GM12878 (cell line): ENCODE data around the gene ETHE1. TPM values are rescaled to one million over a fixed set of nuclear protein-coding genes. Genes with fewer than 3 reads are reported as not detected.

Experiments used
- FOS ChIP-seq: IDR thresholded peaks from 3 replicates; pipeline ENCODE4 v1.6.1; 2011; ENCODE audit warnings: borderline replicate concordance; ENCODE audit not compliant: insufficient read length; ENCODE audit errors: extremely low read depth
- LARP7 ChIP-seq: fragments of 450-650 bp; IDR thresholded peaks from 2 replicates; pipeline ENCODE4 v1.6.1; 2017; ENCODE audit warnings: mild to moderate bottlenecking
- NR2F1 ChIP-seq: fragments of 450-650 bp; conservative IDR thresholded peaks from 2 replicates; pipeline ENCODE4 v1.6.1; 2017; ENCODE audit warnings: mild to moderate bottlenecking
- RBBP5 ChIP-seq: fragments of 200-600 bp; sonication (generic); conservative IDR thresholded peaks from 2 replicates; pipeline ENCODE4 v1.6.1; 2016
- SIX5 ChIP-seq: IDR thresholded peaks from 2 replicates; pipeline ENCODE4 v1.6.1; 2011; ENCODE audit warnings: mild to moderate bottlenecking, low read depth, low read length, moderate library complexity; ENCODE audit not compliant: severe bottlenecking
- SMC3 ChIP-seq: IDR thresholded peaks from 2 replicates; pipeline ENCODE4 v1.6.1; 2011; ENCODE audit warnings: low read length, improper control_type of control experiment, borderline replicate concordance
- polyA plus RNA-seq, 11 experiments: library from polyadenylated mRNA; depleted of rRNA in 4 of 11; unstranded in 6 of 11; stranded (reverse) in 5 of 11; fragments of >200 nt; fragmentation: Nextera tagmentation in 4 of 11; fragmentation: Illumina TruSeq in 1 of 11; extraction: Ambion mirVana in 4 of 11; extraction: Trizol in 1 of 11; gene quantifications; 1 replicate in 1 of 11; 2 replicates in 10 of 11; pipeline versions ENCODE4 v1.2.1 to v1.2.3, GENCODE V29; 2011 to 2016; ENCODE audit warnings: inconsistent platforms in 2 of 11, missing spikeins in 2 of 11, low read depth in 1 of 11
- total RNA-seq, 4 experiments: library from RNA; depleted of rRNA in 3 of 4; stranded (reverse); fragments of >200 nt in 3 of 4; fragmentation: Illumina TruSeq in 1 of 4; extraction: Trizol in 1 of 4; gene quantifications; 2 replicates each; pipeline versions ENCODE4 v1.2.1 to v1.2.3, GENCODE V29; 2013 to 2021
- TF ChIP-seq, protein P1 (sequence below): fragments of 450-650 bp; IDR thresholded peaks from 2 replicates; pipeline ENCODE4 v1.6.1; 2017; ENCODE audit warnings: mild to moderate bottlenecking, moderate library complexity
- TF ChIP-seq, protein P2 (sequence below): IDR thresholded peaks from 2 replicates; pipeline ENCODE4 v1.6.1; 2012; ENCODE audit warnings: low read length, inconsistent platforms
- TF ChIP-seq, protein P3 (sequence below): fragments of 450-650 bp; IDR thresholded peaks from 2 replicates; pipeline ENCODE4 v1.6.1; 2017; ENCODE audit warnings: mild to moderate bottlenecking, moderate library complexity
- TF ChIP-seq, protein P4 (sequence below): fragments of 450-650 bp; IDR thresholded peaks from 2 replicates; pipeline ENCODE4 v1.6.1; 2014; ENCODE audit warnings: mild to moderate bottlenecking
- TF ChIP-seq, protein P5 (sequence below): fragments of 450-650 bp; formaldehyde crosslinking; IDR thresholded peaks from 2 replicates; pipeline ENCODE4 v1.5.0; 2022; ENCODE audit warnings: mild to moderate bottlenecking, missing genetic modification characterization
- TF ChIP-seq, protein P6 (sequence below): IDR thresholded peaks from 2 replicates; pipeline ENCODE4 v1.6.1; 2011; ENCODE audit warnings: mild to moderate bottlenecking, low read depth, low read length, moderate library complexity; ENCODE audit not compliant: insufficient replicate concordance

Gene ETHE1
- total and polyA plus RNA-seq, 10 of the 15 experiments (the other 5 are each of a cell fraction or from before 2014, with no cell fraction given) = 22.1 to 155 (median 52.7) TPM

DNA sequence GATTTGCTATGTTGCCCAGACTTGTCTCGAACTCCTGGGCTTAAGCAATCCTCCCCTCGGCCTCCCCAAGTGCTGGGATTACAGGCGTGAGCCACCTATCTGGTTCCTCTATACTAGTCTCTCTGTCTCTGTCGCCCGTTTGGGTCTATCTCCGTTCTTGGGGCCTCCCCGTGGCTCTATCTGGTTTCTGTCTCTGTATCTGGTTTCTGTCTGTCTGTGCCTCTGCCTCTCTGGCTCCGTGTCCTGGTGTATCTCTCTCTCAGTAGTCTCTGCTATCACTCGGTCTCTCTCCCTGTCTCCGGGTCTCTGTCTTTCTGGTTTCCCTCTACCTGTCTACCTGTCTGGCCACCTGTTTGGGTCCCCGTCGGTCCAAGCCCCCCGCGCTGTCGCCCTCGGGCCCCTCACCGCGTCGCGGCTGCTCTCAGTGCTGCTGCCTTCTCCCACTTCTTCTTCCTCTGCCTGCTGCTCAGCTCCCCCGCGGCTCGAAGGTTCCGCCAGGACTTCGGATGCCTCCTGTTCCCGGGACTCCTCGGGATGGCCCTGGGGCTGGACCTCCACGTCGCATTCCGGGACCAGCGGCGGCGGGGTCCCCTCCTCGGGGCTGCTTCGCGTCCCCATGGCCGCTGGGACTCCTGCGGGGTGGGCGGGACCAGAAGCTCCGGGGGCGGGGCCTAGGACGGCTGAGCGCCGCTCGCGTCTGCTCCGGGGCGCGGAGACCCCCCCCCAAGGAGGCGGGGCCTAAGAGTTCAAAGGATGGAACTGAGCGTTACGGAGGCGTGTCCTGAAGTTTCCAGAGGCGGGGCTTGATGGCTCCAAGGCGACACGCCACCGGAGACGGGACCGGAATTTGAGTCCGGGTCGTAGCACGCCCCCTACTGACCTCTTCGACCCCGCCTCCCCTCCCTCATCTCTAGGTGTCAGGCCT lies 23.2 kb downstream of the ETHE1 start (continued):
- TF ChIP-seq, protein P1, sequence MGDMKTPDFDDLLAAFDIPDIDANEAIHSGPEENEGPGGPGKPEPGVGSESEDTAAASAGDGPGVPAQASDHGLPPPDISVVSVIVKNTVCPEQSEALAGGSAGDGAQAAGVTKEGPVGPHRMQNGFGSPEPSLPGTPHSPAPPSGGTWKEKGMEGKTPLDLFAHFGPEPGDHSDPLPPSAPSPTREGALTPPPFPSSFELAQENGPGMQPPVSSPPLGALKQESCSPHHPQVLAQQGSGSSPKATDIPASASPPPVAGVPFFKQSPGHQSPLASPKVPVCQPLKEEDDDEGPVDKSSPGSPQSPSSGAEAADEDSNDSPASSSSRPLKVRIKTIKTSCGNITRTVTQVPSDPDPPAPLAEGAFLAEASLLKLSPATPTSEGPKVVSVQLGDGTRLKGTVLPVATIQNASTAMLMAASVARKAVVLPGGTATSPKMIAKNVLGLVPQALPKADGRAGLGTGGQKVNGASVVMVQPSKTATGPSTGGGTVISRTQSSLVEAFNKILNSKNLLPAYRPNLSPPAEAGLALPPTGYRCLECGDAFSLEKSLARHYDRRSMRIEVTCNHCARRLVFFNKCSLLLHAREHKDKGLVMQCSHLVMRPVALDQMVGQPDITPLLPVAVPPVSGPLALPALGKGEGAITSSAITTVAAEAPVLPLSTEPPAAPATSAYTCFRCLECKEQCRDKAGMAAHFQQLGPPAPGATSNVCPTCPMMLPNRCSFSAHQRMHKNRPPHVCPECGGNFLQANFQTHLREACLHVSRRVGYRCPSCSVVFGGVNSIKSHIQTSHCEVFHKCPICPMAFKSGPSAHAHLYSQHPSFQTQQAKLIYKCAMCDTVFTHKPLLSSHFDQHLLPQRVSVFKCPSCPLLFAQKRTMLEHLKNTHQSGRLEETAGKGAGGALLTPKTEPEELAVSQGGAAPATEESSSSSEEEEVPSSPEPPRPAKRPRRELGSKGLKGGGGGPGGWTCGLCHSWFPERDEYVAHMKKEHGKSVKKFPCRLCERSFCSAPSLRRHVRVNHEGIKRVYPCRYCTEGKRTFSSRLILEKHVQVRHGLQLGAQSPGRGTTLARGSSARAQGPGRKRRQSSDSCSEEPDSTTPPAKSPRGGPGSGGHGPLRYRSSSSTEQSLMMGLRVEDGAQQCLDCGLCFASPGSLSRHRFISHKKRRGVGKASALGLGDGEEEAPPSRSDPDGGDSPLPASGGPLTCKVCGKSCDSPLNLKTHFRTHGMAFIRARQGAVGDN = no peak
- no peak for TF ChIP-seq SIX5
- peak; percentile 58; the same call in 1 of the 2 replicates for TF ChIP-seq NR2F1
- no peak for TF ChIP-seq FOS
- TF ChIP-seq, protein P2, sequence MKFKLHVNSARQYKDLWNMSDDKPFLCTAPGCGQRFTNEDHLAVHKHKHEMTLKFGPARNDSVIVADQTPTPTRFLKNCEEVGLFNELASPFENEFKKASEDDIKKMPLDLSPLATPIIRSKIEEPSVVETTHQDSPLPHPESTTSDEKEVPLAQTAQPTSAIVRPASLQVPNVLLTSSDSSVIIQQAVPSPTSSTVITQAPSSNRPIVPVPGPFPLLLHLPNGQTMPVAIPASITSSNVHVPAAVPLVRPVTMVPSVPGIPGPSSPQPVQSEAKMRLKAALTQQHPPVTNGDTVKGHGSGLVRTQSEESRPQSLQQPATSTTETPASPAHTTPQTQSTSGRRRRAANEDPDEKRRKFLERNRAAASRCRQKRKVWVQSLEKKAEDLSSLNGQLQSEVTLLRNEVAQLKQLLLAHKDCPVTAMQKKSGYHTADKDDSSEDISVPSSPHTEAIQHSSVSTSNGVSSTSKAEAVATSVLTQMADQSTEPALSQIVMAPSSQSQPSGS = no peak
- TF ChIP-seq, protein P3, sequence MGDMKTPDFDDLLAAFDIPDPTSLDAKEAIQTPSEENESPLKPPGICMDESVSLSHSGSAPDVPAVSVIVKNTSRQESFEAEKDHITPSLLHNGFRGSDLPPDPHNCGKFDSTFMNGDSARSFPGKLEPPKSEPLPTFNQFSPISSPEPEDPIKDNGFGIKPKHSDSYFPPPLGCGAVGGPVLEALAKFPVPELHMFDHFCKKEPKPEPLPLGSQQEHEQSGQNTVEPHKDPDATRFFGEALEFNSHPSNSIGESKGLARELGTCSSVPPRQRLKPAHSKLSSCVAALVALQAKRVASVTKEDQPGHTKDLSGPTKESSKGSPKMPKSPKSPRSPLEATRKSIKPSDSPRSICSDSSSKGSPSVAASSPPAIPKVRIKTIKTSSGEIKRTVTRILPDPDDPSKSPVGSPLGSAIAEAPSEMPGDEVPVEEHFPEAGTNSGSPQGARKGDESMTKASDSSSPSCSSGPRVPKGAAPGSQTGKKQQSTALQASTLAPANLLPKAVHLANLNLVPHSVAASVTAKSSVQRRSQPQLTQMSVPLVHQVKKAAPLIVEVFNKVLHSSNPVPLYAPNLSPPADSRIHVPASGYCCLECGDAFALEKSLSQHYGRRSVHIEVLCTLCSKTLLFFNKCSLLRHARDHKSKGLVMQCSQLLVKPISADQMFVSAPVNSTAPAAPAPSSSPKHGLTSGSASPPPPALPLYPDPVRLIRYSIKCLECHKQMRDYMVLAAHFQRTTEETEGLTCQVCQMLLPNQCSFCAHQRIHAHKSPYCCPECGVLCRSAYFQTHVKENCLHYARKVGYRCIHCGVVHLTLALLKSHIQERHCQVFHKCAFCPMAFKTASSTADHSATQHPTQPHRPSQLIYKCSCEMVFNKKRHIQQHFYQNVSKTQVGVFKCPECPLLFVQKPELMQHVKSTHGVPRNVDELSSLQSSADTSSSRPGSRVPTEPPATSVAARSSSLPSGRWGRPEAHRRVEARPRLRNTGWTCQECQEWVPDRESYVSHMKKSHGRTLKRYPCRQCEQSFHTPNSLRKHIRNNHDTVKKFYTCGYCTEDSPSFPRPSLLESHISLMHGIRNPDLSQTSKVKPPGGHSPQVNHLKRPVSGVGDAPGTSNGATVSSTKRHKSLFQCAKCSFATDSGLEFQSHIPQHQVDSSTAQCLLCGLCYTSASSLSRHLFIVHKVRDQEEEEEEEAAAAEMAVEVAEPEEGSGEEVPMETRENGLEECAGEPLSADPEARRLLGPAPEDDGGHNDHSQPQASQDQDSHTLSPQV = no peak
- TF ChIP-seq, protein P4, sequence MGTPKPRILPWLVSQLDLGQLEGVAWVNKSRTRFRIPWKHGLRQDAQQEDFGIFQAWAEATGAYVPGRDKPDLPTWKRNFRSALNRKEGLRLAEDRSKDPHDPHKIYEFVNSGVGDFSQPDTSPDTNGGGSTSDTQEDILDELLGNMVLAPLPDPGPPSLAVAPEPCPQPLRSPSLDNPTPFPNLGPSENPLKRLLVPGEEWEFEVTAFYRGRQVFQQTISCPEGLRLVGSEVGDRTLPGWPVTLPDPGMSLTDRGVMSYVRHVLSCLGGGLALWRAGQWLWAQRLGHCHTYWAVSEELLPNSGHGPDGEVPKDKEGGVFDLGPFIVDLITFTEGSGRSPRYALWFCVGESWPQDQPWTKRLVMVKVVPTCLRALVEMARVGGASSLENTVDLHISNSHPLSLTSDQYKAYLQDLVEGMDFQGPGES = no peak
- TF ChIP-seq RBBP5 = no peak
- TF ChIP-seq, protein P5, sequence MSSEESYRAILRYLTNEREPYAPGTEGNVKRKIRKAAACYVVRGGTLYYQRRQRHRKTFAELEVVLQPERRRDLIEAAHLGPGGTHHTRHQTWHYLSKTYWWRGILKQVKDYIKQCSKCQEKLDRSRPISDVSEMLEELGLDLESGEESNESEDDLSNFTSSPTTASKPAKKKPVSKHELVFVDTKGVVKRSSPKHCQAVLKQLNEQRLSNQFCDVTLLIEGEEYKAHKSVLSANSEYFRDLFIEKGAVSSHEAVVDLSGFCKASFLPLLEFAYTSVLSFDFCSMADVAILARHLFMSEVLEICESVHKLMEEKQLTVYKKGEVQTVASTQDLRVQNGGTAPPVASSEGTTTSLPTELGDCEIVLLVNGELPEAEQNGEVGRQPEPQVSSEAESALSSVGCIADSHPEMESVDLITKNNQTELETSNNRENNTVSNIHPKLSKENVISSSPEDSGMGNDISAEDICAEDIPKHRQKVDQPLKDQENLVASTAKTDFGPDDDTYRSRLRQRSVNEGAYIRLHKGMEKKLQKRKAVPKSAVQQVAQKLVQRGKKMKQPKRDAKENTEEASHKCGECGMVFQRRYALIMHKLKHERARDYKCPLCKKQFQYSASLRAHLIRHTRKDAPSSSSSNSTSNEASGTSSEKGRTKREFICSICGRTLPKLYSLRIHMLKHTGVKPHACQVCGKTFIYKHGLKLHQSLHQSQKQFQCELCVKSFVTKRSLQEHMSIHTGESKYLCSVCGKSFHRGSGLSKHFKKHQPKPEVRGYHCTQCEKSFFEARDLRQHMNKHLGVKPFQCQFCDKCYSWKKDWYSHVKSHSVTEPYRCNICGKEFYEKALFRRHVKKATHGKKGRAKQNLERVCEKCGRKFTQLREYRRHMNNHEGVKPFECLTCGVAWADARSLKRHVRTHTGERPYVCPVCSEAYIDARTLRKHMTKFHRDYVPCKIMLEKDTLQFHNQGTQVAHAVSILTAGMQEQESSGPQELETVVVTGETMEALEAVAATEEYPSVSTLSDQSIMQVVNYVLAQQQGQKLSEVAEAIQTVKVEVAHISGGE = no peak
- TF ChIP-seq LARP7 = peak; percentile 71; the same call in 1 of the 2 replicates
- no peak; the same call in 1 of the 2 replicates for TF ChIP-seq SMC3
- TF ChIP-seq, protein P6, sequence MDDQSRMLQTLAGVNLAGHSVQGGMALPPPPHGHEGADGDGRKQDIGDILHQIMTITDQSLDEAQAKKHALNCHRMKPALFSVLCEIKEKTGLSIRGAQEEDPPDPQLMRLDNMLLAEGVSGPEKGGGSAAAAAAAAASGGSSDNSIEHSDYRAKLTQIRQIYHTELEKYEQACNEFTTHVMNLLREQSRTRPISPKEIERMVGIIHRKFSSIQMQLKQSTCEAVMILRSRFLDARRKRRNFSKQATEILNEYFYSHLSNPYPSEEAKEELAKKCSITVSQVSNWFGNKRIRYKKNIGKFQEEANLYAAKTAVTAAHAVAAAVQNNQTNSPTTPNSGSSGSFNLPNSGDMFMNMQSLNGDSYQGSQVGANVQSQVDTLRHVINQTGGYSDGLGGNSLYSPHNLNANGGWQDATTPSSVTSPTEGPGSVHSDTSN = no peak
